Endothelial cell of umbilical vein (primary cell): ENCODE results near the gene COL17A1. TPM values are rescaled to one million over a fixed set of nuclear protein-coding genes. Genes with fewer than 3 reads are reported as not detected.

ENCODE experiments used
- BruUV-seq: library from RNA; stranded (reverse); fragments of 400-500 nt; replicated peaks from 2 replicates; lab custom pipeline; 2021; lab: Mats Ljungman, UMichigan
- CTCF ChIA-PET: fragments of 300-600, 350-600 bp; sonication (Branson Sonifier 250); formaldehyde crosslinking; loops from one replicate; lab custom pipeline; 2021; ENCODE audit warnings: antibody characterized with exemption, inconsistent platforms; lab: Charles Lee
- POLR2A ChIA-PET: fragments of 300-600, 350-600 bp; sonication (Branson Sonifier 250); formaldehyde crosslinking; loops from one replicate; lab custom pipeline; 2021; ENCODE audit warnings: antibody characterized with exemption, inconsistent platforms; lab: Charles Lee
- DNase-seq: peaks from one replicate; pipeline ENCODE4 v3.0.0-alpha.2; 2011; ENCODE audit warnings: low read depth, low spot score
- FAIRE-seq: peaks from 2 replicates; lab custom pipeline; 2011; peaks lifted over from hg19 to GRCh38; lab: Jason Lieb, UNC
- H2AFZ ChIP-seq: 2 replicates; pipeline ENCODE4 v1.6.0; 2012; ENCODE audit warnings: low read depth, low read length, control low read depth, inconsistent platforms
- H3K27ac ChIP-seq: 2 replicates; pipeline ENCODE4 v1.5.1; 2011; ENCODE audit warnings: low read depth, mild to moderate bottlenecking, control low read depth, low read length, moderate library complexity; ENCODE audit not compliant: insufficient read depth
- H3K27me3 ChIP-seq, 2 experiments: 2 replicates each; pipeline versions ENCODE4 v1.6.0 to v1.6.1; 2011; ENCODE audit warnings: low read length in 2 of 2, mixed read lengths in 1 of 2; ENCODE audit not compliant: control insufficient read depth in 2 of 2, insufficient read depth in 2 of 2
- H3K36me3 ChIP-seq, 2 experiments: 2 replicates in 1 of 2; 3 replicates in 1 of 2; pipeline ENCODE4 v1.5.1; 2011; ENCODE audit warnings: low read length in 2 of 2, mild to moderate bottlenecking in 1 of 2, moderate library complexity in 1 of 2; ENCODE audit not compliant: control insufficient read depth in 2 of 2, insufficient read depth in 2 of 2; ENCODE audit errors: extremely low read depth in 1 of 2
- H3K4me1 ChIP-seq: 3 replicates; pipeline ENCODE4 v1.5.1; 2011; ENCODE audit warnings: mild to moderate bottlenecking, low read length; ENCODE audit not compliant: control insufficient read depth, insufficient read depth; ENCODE audit errors: extremely low read depth
- H3K4me2 ChIP-seq: 2 replicates; pipeline ENCODE4 v1.6.1; 2011; ENCODE audit warnings: low read length, control low read depth, mixed read lengths; ENCODE audit not compliant: insufficient read depth
- H3K4me3 ChIP-seq, 3 experiments: fragments of 200-600 bp in 1 of 3; sonication (generic), shearing (Covaris generic) in 1 of 3; replicated peaks in 1 of 3; 2 replicates each; pipeline ENCODE4 v1.5.1; 2011 to 2016; ENCODE audit warnings: control low read depth in 3 of 3, low read length in 3 of 3, mild to moderate bottlenecking in 2 of 3, inconsistent platforms in 1 of 3, low read depth in 1 of 3, moderate library complexity in 1 of 3; ENCODE audit not compliant: insufficient read depth in 1 of 3
- H3K79me2 ChIP-seq: 2 replicates; pipeline ENCODE4 v1.6.0; 2012; ENCODE audit warnings: low read length, inconsistent platforms; ENCODE audit not compliant: control insufficient read depth, insufficient read depth
- H3K9ac ChIP-seq: replicated peaks from 2 replicates; pipeline ENCODE3; 2011; ENCODE audit warnings: low read length, control low read depth; ENCODE audit not compliant: insufficient read depth; ENCODE audit errors: extremely low read depth
- H3K9me1 ChIP-seq: replicated peaks from 3 replicates; pipeline ENCODE4 v1.6.0; 2011; ENCODE audit warnings: mild to moderate bottlenecking, low read length; ENCODE audit not compliant: control insufficient read depth, insufficient read depth; ENCODE audit errors: extremely low read depth
- H3K9me3 ChIP-seq: replicated peaks from 2 replicates; pipeline ENCODE4 v1.5.1; 2012; ENCODE audit warnings: low read length, inconsistent platforms; ENCODE audit not compliant: control insufficient read depth, insufficient read depth
- H4K20me1 ChIP-seq: replicated peaks from 2 replicates; pipeline ENCODE3; 2011; ENCODE audit warnings: mild to moderate bottlenecking, low read length; ENCODE audit not compliant: control insufficient read depth, insufficient read depth; ENCODE audit errors: extremely low read depth
- EZH2 ChIP-seq: IDR thresholded peaks from 2 replicates; pipeline ENCODE4 v1.6.1; 2012; ENCODE audit warnings: borderline replicate concordance, low read depth, mild to moderate bottlenecking, moderate library complexity, low read length, inconsistent platforms; ENCODE audit not compliant: severe bottlenecking
- FOS ChIP-seq: IDR thresholded peaks from 2 replicates; pipeline ENCODE4 v1.6.1; 2011; ENCODE audit warnings: mild to moderate bottlenecking, low read length, moderate library complexity, borderline replicate concordance; ENCODE audit not compliant: insufficient read depth
- GATA2 ChIP-seq: IDR thresholded peaks from 2 replicates; pipeline ENCODE4 v1.7.0; 2011; ENCODE audit warnings: low read depth, mild to moderate bottlenecking, moderate library complexity, mixed read lengths, low read length; ENCODE audit not compliant: insufficient read length, insufficient read depth
- JUN ChIP-seq: IDR thresholded peaks from 2 replicates; pipeline ENCODE4 v1.6.1; 2011; ENCODE audit warnings: borderline replicate concordance, low read depth; ENCODE audit not compliant: insufficient read length, insufficient read depth
- MYC ChIP-seq: IDR thresholded peaks from one replicate; pipeline ENCODE4 v1.6.1; 2011; ENCODE audit warnings: mild to moderate bottlenecking, low read depth, low read length
- POLR2A ChIP-seq: IDR thresholded peaks from 2 replicates; pipeline ENCODE4 v1.6.1; 2012; ENCODE audit warnings: low read depth, mild to moderate bottlenecking, control low read depth, low read length
- POLR2AphosphoS5 ChIP-seq: IDR thresholded peaks from 2 replicates; pipeline ENCODE4 v1.6.1; 2012; ENCODE audit warnings: low read depth, mild to moderate bottlenecking, control low read depth, low read length, moderate library complexity; ENCODE audit not compliant: insufficient read depth
- dilution Hi-C: fragments of 300-500 bp; cut with MboI; formaldehyde crosslinking; loops from one replicate; pipeline ENCODE4 v1.15.0; 2019; ENCODE audit warnings: low sequenced_read_pairs; ENCODE audit not compliant: extremely low pct_ligation_motif_present
- intact Hi-C: fragments of 100-400 bp; cut with micrococcal nuclease; formaldehyde crosslinking; loops from one replicate; pipeline ENCODE4 v1.10.0; 2022
- polyA plus RNA-seq, 4 experiments: library from polyadenylated mRNA; depleted of rRNA in 3 of 4; stranded (reverse) in 3 of 4; unstranded in 1 of 4; fragments of >200 nt; gene quantifications; 2 replicates each; pipeline versions ENCODE4 v1.2.1 to v1.2.3, GENCODE V29; 2011 to 2012; ENCODE audit warnings: missing spikeins in 1 of 4
- total RNA-seq: library from RNA; stranded (reverse); gene quantifications from 2 replicates; pipeline ENCODE4 v1.2.3, GENCODE V29; 2021
- TF ChIP-seq, protein P1 (sequence below), 2 donors: IDR thresholded peaks; 1 replicate in 1 of 2; 2 replicates in 1 of 2; pipeline ENCODE4 v1.5.1; 2011; ENCODE audit warnings: low read length in 2 of 2, mild to moderate bottlenecking in 2 of 2, moderate library complexity in 2 of 2, control low read depth in 1 of 2, inconsistent platforms in 1 of 2, low read depth in 1 of 2; ENCODE audit not compliant: insufficient read depth in 1 of 2; ENCODE audit errors: extremely low read depth in 1 of 2
- TF ChIP-seq, protein P2 (sequence below): IDR thresholded peaks from 2 replicates; pipeline ENCODE4 v1.6.1; 2011; ENCODE audit not compliant: insufficient read depth, insufficient read length

COL17A1 gene
- total and polyA plus RNA-seq, 2 donors (not counting 3 experiments of a cell fraction or from before 2014, with no cell fraction given), result 0.57 to 1.3 TPM

DNA sequence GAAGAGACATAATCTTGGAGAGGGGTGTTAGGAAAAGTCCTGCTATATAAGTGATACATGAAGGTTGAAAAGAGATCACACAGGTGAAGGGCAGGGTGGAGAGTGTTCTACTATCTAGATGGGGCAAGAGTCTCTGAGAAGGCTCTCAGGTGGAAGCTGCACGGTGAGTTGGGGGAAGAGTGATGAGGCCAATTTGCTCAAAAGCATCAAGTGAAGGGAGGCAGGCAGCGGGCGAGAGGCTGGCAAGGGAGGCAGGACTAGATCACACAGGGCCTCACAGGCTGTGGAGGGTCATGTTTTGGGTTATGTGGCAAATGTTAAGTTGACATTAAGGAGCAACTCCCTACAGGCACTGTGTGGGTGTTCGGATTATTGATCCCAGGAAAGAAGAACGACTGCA lies 2.6 kb upstream of the COL17A1 start:
- H3K27me3 ChIP-seq, result no peaks in the 10 kb centered on the region
- ChIA-PET CTCF (interaction anchor here (2.7 kb wide), 1 partner anchor 33 kb away, joined by 7 read pairs; the partner anchor contains the start of gene SFR1), POLR2A (no interaction called here)
- peaks cover 6% of the 10 kb centered on the region for H3K9me3 ChIP-seq
- intact Hi-C loops, result no loop called here
- no peak for TF ChIP-seq JUN
- TF ChIP-seq FOS, result no peak
- TF ChIP-seq, protein P1, sequence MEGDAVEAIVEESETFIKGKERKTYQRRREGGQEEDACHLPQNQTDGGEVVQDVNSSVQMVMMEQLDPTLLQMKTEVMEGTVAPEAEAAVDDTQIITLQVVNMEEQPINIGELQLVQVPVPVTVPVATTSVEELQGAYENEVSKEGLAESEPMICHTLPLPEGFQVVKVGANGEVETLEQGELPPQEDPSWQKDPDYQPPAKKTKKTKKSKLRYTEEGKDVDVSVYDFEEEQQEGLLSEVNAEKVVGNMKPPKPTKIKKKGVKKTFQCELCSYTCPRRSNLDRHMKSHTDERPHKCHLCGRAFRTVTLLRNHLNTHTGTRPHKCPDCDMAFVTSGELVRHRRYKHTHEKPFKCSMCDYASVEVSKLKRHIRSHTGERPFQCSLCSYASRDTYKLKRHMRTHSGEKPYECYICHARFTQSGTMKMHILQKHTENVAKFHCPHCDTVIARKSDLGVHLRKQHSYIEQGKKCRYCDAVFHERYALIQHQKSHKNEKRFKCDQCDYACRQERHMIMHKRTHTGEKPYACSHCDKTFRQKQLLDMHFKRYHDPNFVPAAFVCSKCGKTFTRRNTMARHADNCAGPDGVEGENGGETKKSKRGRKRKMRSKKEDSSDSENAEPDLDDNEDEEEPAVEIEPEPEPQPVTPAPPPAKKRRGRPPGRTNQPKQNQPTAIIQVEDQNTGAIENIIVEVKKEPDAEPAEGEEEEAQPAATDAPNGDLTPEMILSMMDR (IDR thresholded peaks at IDR 0.05; ENCODE audit: extremely low read depth in 1 of 2, insufficient read depth in 1 of 2, low read depth in 1 of 2, low read length in 2 of 2), result no peak
- no peak for TF ChIP-seq POLR2A
- TF ChIP-seq EZH2, result no peak
- no peak for TF ChIP-seq POLR2AphosphoS5
- TF ChIP-seq MYC, result no peak
- no peak for TF ChIP-seq GATA2
- TF ChIP-seq, protein P2, sequence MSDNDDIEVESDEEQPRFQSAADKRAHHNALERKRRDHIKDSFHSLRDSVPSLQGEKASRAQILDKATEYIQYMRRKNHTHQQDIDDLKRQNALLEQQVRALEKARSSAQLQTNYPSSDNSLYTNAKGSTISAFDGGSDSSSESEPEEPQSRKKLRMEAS, result no peak
- H3K9me1 ChIP-seq, result no peaks in the 10 kb centered on the region
- no peak overlapping the region for H3K4me2 ChIP-seq
- H3K79me2 ChIP-seq, result no peaks in the 10 kb centered on the region
- no TSS peak for BruUV-seq
- dilution Hi-C loops, result no loop called here
- H3K36me3 ChIP-seq, result no peaks in the 10 kb centered on the region
- no peaks in the 10 kb centered on the region for H4K20me1 ChIP-seq
- no peak overlapping the region for H3K9ac ChIP-seq
- DNase-seq, result no peak
- H3K4me3 ChIP-seq, result no peak overlapping the region
- FAIRE-seq, result no peak
- no peak overlapping the region for H3K27ac ChIP-seq
- H2AFZ ChIP-seq, result no peak overlapping the region
- H3K4me1 ChIP-seq, result no peaks in the 10 kb centered on the region
